ENCODE results near the gene ADGRB3.
A peak's percentile ranks its signal among the peaks of the same experiment; 100 is the strongest.
"Not testable (repeated sequence)": the region's sequence is repeated elsewhere in the genome, so short reads cannot be mapped to it uniquely, and the experiment has no call there.

ADGRB3 gene

GRCh38 chr6:68776354-68776753 is 141.3 kb downstream of the ADGRB3 start:
- no peak overlapping the region for H3K4me3 ChIP-seq (replicated peaks; ENCODE audit: low read depth, low read length)
- no peak for TF ChIP-seq CTCF (IDR thresholded peaks at IDR 0.05; ENCODE audit: insufficient read depth, low read length, poor library complexity, severe bottlenecking)
- no peaks in the 10 kb centered on the region for H3K27me3 ChIP-seq (replicated peaks; ENCODE audit: control insufficient read depth, insufficient read depth, low read length)
- H3K36me3 ChIP-seq (ENCODE audit: control insufficient read depth, insufficient read depth, low read length): no peaks in the 10 kb centered on the region
- DNase-seq (ENCODE audit: extremely low read depth, insufficient read length): no peak

- TF ChIP-seq CTCF (IDR thresholded peaks at IDR 0.05; ENCODE audit: insufficient read depth, low read length, poor library complexity, severe bottlenecking): no peak
- Histone ChIP-seq H3K27me3 (replicated peaks; ENCODE audit: control insufficient read depth, insufficient read depth, low read length) (no peaks in the 10 kb centered on the region), H3K36me3 (ENCODE audit: control insufficient read depth, insufficient read depth, low read length) (no peaks in the 10 kb centered on the region), H3K4me3 (replicated peaks; ENCODE audit: low read depth, low read length) (no peak overlapping the region)
- DNase-seq (ENCODE audit: extremely low read depth, insufficient read length): no peak
Measured at GRCh38 chr6:68777956-68778355, 142.9 kb downstream of the ADGRB3 start.

GRCh38 chr6:68778356-68779020 is 143.4 kb downstream of the ADGRB3 start:
- H3K4me3 ChIP-seq (replicated peaks; ENCODE audit: low read depth, low read length): no peak overlapping the region
- H3K36me3 ChIP-seq (ENCODE audit: control insufficient read depth, insufficient read depth, low read length): no peaks in the 10 kb centered on the region
- peak; percentile 42 for TF ChIP-seq CTCF (IDR thresholded peaks at IDR 0.05; ENCODE audit: insufficient read depth, low read length, poor library complexity, severe bottlenecking)
- H3K27me3 ChIP-seq (replicated peaks; ENCODE audit: control insufficient read depth, insufficient read depth, low read length): no peaks in the 10 kb centered on the region
- DNase-seq (ENCODE audit: extremely low read depth, insufficient read length): no peak

- no peaks in the 10 kb centered on the region for H3K27me3 ChIP-seq (replicated peaks; ENCODE audit: control insufficient read depth, insufficient read depth, low read length)
- H3K36me3 ChIP-seq (ENCODE audit: control insufficient read depth, insufficient read depth, low read length): no peaks in the 10 kb centered on the region
- no peak overlapping the region for H3K4me3 ChIP-seq (replicated peaks; ENCODE audit: low read depth, low read length)
- no peak for DNase-seq (ENCODE audit: extremely low read depth, insufficient read length)
- TF ChIP-seq CTCF (IDR thresholded peaks at IDR 0.05; ENCODE audit: insufficient read depth, low read length, poor library complexity, severe bottlenecking): no peak
Measured at GRCh38 chr6:68779366-68779765, 144.3 kb downstream of the ADGRB3 start.

GRCh38 chr6:68790128-68790527 is 155.0 kb downstream of the ADGRB3 start:
- not testable (repeated sequence) for H3K4me3 ChIP-seq (replicated peaks; ENCODE audit: low read depth, low read length); H3K27me3 ChIP-seq (replicated peaks; ENCODE audit: control insufficient read depth, insufficient read depth, low read length); DNase-seq (ENCODE audit: extremely low read depth, insufficient read length); H3K36me3 ChIP-seq (ENCODE audit: control insufficient read depth, insufficient read depth, low read length)

GRCh38 chr6:68814976-68815375 is 179.9 kb downstream of the ADGRB3 start:
- DNase-seq (ENCODE audit: extremely low read depth, insufficient read length); H3K36me3 ChIP-seq (ENCODE audit: control insufficient read depth, insufficient read depth, low read length); H3K27me3 ChIP-seq (replicated peaks; ENCODE audit: control insufficient read depth, insufficient read depth, low read length); H3K4me3 ChIP-seq (replicated peaks; ENCODE audit: low read depth, low read length): not testable (repeated sequence)

- no peak overlapping the region for H3K4me3 ChIP-seq (replicated peaks; ENCODE audit: low read depth, low read length)
- H3K36me3 ChIP-seq (ENCODE audit: control insufficient read depth, insufficient read depth, low read length): no peaks in the 10 kb centered on the region
- no peak for DNase-seq (ENCODE audit: extremely low read depth, insufficient read length)
- no peak for TF ChIP-seq CTCF (IDR thresholded peaks at IDR 0.05; ENCODE audit: insufficient read depth, low read length, poor library complexity, severe bottlenecking)
- no peaks in the 10 kb centered on the region for H3K27me3 ChIP-seq (replicated peaks; ENCODE audit: control insufficient read depth, insufficient read depth, low read length)
Measured at GRCh38 chr6:68826501-68826900, 191.4 kb downstream of the ADGRB3 start.

Measured in GM06990 (cell line).